Raji (cell line): ENCODE data around the gene SLK.

Source experiments
- POLR2A ChIP-seq: IDR thresholded peaks from 2 replicates; pipeline ENCODE4 v1.6.1; 2011; ENCODE audit warnings: low read depth, low read length, control low read depth; ENCODE audit not compliant: insufficient read depth

The SLK gene

GRCh38 chr10:103966671-103967447 lies at the start of gene SLK:
Gene SLK (plus strand): TSS chr10:103967140. CDS start chr10:103967746, 606 bp downstream.
- TF ChIP-seq POLR2A = peak; percentile 91

GRCh38 chr10:103917302-103918052 lies 49.5 kb upstream of the SLK start:
- no peak for TF ChIP-seq POLR2A

- TF ChIP-seq POLR2A = peak; percentile 88
Measured at GRCh38 chr10:103918053-103918846, 48.7 kb upstream of the SLK start, which contains the start of gene STN1. Gene STN1 (minus strand): TSS chr10:103918184. CDS start chr10:103917594, 590 bp downstream.

- TF ChIP-seq POLR2A = no peak
Measured at GRCh38 chr10:103919648-103920025, 47.3 kb upstream of the SLK start.

- TF ChIP-seq POLR2A = no peak
Measured at GRCh38 chr10:103921248-103921647, 45.7 kb upstream of the SLK start.

GRCh38 chr10:103921750-103922195 lies 45.2 kb upstream of the SLK start:
- no peak for TF ChIP-seq POLR2A

GRCh38 chr10:103922659-103923058 lies 44.3 kb upstream of the SLK start:
- TF ChIP-seq POLR2A = no peak

GRCh38 chr10:103923502-103923901 lies 43.4 kb upstream of the SLK start:
- TF ChIP-seq POLR2A = no peak

GRCh38 chr10:103925591-103925990 lies 41.3 kb upstream of the SLK start:
- TF ChIP-seq POLR2A = no peak

- no peak for TF ChIP-seq POLR2A
Measured at GRCh38 chr10:103926722-103927319, 40.1 kb upstream of the SLK start.

- no peak for TF ChIP-seq POLR2A
Measured at GRCh38 chr10:103928784-103929183, 38.2 kb upstream of the SLK start.

GRCh38 chr10:103929381-103929921 lies 37.5 kb upstream of the SLK start:
- no peak for TF ChIP-seq POLR2A

- TF ChIP-seq POLR2A = no peak
Measured at GRCh38 chr10:103930449-103930848, 36.5 kb upstream of the SLK start.

GRCh38 chr10:103930881-103931280 lies 36.1 kb upstream of the SLK start:
- no peak for TF ChIP-seq POLR2A

GRCh38 chr10:103931603-103932002 lies 35.3 kb upstream of the SLK start:
- no peak for TF ChIP-seq POLR2A
